Fibroblast of mammary gland (primary cell): Measurements from ENCODE around the gene SLC1A2.

Source experiments
- DNase-seq: peaks from one replicate; pipeline ENCODE4 v3.0.0-alpha.2; 2010; ENCODE audit warnings: low read depth
- H3K4me3 ChIP-seq: 2 replicates; pipeline ENCODE4 v1.5.1; 2011; ENCODE audit warnings: low read depth, mild to moderate bottlenecking, low read length, moderate library complexity; ENCODE audit not compliant: control insufficient read depth
- TF ChIP-seq, protein P1 (sequence below): conservative IDR thresholded peaks from 2 replicates; pipeline ENCODE4 v1.5.1; 2011; ENCODE audit warnings: low read depth, low read length, inconsistent platforms; ENCODE audit not compliant: control insufficient read depth, insufficient read depth

The SLC1A2 gene

GRCh38 chr11:35425603-35426212, 6.3 kb upstream of the SLC1A2 start:
- H3K4me3 ChIP-seq, result no peak overlapping the region
- DNase-seq, result no peak
- TF ChIP-seq, protein P1, sequence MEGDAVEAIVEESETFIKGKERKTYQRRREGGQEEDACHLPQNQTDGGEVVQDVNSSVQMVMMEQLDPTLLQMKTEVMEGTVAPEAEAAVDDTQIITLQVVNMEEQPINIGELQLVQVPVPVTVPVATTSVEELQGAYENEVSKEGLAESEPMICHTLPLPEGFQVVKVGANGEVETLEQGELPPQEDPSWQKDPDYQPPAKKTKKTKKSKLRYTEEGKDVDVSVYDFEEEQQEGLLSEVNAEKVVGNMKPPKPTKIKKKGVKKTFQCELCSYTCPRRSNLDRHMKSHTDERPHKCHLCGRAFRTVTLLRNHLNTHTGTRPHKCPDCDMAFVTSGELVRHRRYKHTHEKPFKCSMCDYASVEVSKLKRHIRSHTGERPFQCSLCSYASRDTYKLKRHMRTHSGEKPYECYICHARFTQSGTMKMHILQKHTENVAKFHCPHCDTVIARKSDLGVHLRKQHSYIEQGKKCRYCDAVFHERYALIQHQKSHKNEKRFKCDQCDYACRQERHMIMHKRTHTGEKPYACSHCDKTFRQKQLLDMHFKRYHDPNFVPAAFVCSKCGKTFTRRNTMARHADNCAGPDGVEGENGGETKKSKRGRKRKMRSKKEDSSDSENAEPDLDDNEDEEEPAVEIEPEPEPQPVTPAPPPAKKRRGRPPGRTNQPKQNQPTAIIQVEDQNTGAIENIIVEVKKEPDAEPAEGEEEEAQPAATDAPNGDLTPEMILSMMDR, result no peak

GRCh38 chr11:35424157-35424940, 5.0 kb upstream of the SLC1A2 start:
- DNase-seq, result peak; percentile 52
- TF ChIP-seq, protein P1, result no peak
- H3K4me3 ChIP-seq, result no peak overlapping the region

DNA sequence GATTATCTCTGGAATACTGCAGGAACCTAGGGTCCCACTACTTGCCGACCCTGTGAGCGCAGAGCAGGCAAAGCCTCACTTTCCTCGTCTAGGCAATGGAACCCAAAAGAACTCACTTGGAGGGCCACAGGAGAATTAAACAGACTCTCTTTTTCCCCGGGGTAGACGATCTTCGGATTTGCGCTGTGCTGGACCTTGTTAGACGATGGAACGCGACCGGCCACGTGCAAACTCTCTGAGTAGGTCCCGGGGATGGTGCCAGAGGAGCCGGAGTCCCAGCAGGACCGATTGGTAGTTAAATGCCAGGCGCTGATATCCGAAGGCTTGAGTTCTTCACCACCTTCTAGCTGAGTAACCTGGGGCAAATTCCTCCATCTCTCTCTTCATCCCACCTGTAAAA, 1.0 kb upstream of the SLC1A2 start:
- no peak overlapping the region for H3K4me3 ChIP-seq
- no peak for DNase-seq
- TF ChIP-seq, protein P1, result no peak

GRCh38 chr11:35419830-35420333, 524 bp upstream of the SLC1A2 start:
- TF ChIP-seq, protein P1, result no peak
- H3K4me3 ChIP-seq, result peak overlapping the region; percentile 43
- peak; percentile 17 for DNase-seq

DNA sequence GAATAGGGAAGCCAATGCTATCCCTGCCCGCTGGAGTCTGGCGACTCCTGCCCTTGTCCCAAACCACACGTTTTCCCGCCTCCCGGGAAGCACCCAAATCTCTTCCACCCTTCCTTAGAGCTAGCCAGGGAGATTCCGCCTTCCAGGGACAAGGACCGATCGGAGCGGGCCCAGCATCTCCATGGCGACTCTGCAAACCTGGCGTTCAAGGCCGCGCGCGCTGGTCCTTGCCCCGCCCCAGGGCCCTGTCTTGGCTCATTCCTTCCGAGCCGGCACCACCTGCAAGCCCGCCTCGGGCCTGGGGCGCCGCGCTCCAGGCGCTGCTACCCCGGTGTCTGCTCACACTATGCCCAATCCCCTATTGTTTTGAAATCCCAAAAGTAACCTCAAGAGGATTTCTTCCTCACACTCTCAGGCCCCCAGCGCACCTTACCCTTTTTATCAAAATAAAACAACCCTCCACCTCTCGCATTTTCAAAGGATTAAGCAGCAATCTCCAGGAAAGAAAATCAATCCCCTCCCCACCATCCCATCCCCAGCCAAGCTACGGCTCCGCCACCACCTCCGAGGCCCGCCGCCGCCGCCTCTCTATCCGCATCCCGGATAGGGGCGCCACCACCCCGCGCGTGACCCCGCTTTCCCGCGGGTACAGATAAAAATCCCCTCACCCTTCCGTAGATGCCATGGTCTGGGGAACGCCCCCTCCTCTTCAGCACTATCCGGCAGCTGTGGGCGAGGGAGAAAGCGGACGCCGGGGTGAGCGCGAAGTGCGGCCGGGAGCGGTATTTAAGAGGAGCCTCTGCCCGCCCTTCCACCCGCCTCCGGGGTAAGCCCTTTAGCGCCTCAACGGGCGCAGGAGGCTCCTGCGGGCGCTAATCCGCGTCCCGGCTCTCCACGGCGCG, 825 bp downstream of the SLC1A2 start:
- peak; percentile 13 for DNase-seq
- H3K4me3 ChIP-seq, result peak overlapping the region; percentile 43
- TF ChIP-seq, protein P1, result no peak

DNA sequence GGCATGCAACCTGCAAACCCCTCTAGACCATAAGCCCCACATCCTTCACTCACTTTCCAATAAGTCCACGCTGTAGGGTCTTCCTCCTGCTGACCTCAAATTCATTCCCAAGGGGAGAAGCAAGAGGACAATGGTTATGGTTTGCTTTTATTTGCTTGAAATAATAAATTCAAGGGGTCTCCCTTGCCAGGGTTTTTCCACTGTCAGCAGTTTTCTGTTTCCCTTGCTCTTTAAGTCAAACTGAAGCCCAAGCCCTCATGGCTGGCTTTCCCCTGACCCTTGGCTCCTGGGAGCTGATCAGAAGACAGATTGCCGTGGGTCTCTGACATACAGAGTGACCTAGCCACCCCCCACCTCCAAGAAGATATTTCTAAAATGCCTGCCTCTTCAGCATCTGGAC, 3.9 kb downstream of the SLC1A2 start:
- TF ChIP-seq, protein P1, result no peak
- no peak for DNase-seq
- H3K4me3 ChIP-seq, result no peak overlapping the region
